Caco-2 (cell line): ENCODE data around the gene QDPR. TPM values are rescaled to one million over a fixed set of nuclear protein-coding genes. Genes with fewer than 3 reads are reported as not detected.

Source experiments
- BruUV-seq: library from RNA; stranded (reverse); fragments of 400-500 nt; replicated peaks from 2 replicates; lab custom pipeline; 2021; lab: Mats Ljungman, UMichigan
- CTCF ChIA-PET: fragments of 300-600 bp; sonication (Branson Sonifier 250); formaldehyde crosslinking; loops from one replicate; lab custom pipeline; 2022; ENCODE audit warnings: antibody characterized with exemption; lab: Charles Lee
- POLR2A ChIA-PET: fragments of 300-600 bp; sonication (Branson Sonifier 250); formaldehyde crosslinking; loops from one replicate; lab custom pipeline; 2022; ENCODE audit warnings: antibody characterized with exemption; lab: Charles Lee
- DNase-seq, 2 experiments: peaks; one replicate each; pipeline versions ENCODE4 v3.0.0 to v3.0.0-alpha.2; 2020 to 2022
- H3K27me3 ChIP-seq: replicated peaks from 2 replicates; pipeline ENCODE4 v1.6.0; 2011; ENCODE audit warnings: low read length; ENCODE audit not compliant: control insufficient read depth, insufficient read depth
- H3K36me3 ChIP-seq: 2 replicates; pipeline ENCODE4 v1.5.1; 2011; ENCODE audit warnings: low read length; ENCODE audit not compliant: control insufficient read depth, insufficient read depth
- H3K4me1 ChIP-seq: fragments of 250-450 bp; sonication (Bioruptor Pico); 2 replicates; pipeline ENCODE4 v1.5.1; 2020; ENCODE audit warnings: mild to moderate bottlenecking
- H3K4me3 ChIP-seq: 2 replicates; pipeline ENCODE4 v1.5.1; 2011; ENCODE audit warnings: low read depth, mild to moderate bottlenecking, control low read depth, low read length
- H3K9me3 ChIP-seq: fragments of 250-450 bp; sonication (Bioruptor Pico); 2 replicates; pipeline ENCODE4 v1.5.1; 2020; ENCODE audit warnings: mild to moderate bottlenecking, moderate library complexity
- H3K27ac Mint-ChIP-seq: one replicate; pipeline ENCODE4 v1.8.0; 2022; ENCODE audit warnings: mixed read lengths; ENCODE audit not compliant: unreplicated experiment
- H3K27me3 Mint-ChIP-seq: one replicate; pipeline ENCODE4 v1.8.0; 2022; ENCODE audit warnings: mixed read lengths; ENCODE audit not compliant: insufficient read depth, unreplicated experiment
- H3K36me3 Mint-ChIP-seq: one replicate; pipeline ENCODE4 v1.8.0; 2022; ENCODE audit warnings: mild to moderate bottlenecking, mixed read lengths; ENCODE audit not compliant: insufficient read depth, unreplicated experiment
- H3K4me1 Mint-ChIP-seq: one replicate; pipeline ENCODE4 v1.8.0; 2022; ENCODE audit warnings: low read depth, mixed read lengths; ENCODE audit not compliant: unreplicated experiment
- H3K4me3 Mint-ChIP-seq: one replicate; pipeline ENCODE4 v1.8.0; 2022; ENCODE audit warnings: mild to moderate bottlenecking, moderate library complexity, mixed read lengths; ENCODE audit not compliant: unreplicated experiment
- H3K9me3 Mint-ChIP-seq: one replicate; pipeline ENCODE4 v1.8.0; 2022; ENCODE audit warnings: mixed read lengths; ENCODE audit not compliant: unreplicated experiment
- intact Hi-C: fragments of 100-400 bp; cut with micrococcal nuclease; formaldehyde crosslinking; loops from one replicate; pipeline ENCODE4 v1.10.0; 2022; ENCODE audit not compliant: unreplicated experiment
- total RNA-seq: library from RNA; stranded (reverse); gene quantifications from 2 replicates; pipeline ENCODE4 v1.2.3, GENCODE V29; 2022
- TF ChIP-seq, protein P1 (sequence below), 2 experiments: fragments of 200-600 bp in 1 of 2; IDR thresholded peaks; 1 replicate in 1 of 2; 2 replicates in 1 of 2; pipeline versions ENCODE4 v1.5.1 to v1.8.0; 2011 to 2022; ENCODE audit warnings: antibody characterized with exemption in 1 of 2, control low read depth in 1 of 2, inconsistent platforms in 1 of 2, low read depth in 1 of 2, low read length in 1 of 2, mild to moderate bottlenecking in 1 of 2, moderate library complexity in 1 of 2; ENCODE audit not compliant: insufficient read depth in 1 of 2, severe bottlenecking in 1 of 2, unreplicated experiment in 1 of 2

The QDPR gene
- total RNA-seq, 1 experiment from 2014 or later: 47.3 TPM

DNA sequence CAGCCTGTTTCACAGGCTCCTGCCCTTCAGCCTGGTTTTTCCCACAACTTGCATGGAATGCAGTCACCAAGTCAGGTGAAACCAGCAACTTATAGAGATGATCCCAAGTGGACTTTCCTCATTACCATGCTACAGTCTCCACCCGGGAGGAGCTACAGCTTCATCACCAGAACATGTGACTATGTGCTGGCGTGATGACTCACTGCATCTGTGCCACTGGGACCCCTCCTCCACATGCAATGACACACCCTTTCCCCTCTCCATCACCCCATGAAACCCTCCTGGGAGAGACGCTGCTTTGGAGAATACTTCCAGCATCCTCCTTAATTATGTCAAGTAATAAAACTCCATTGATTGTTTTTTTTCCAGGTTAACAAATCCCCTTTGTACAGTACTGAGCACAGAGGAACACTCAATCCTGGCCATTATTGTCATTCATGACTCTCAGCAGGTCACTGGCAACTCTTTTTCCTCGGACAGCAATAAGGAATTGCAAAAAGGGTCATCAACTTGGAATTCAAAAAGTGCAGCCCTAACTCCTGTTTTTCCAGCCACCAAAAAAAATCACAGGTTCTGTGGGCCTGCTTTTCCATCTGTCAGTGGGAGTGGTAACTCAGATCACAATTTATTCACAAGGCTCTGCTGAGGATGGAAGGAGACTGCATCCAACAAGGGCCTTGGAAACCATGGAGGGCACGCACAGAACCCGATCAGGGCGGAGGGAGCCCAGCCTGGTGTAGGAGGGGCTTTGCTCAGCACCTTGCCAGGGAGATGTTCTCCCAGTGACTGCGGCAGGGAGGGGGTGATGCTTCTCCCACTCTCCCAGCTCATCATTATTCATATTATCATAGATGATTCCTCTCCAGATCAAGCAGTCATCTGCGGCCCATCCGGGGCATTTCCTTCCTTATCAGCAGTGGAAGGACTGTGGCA, 17.4 kb downstream of the QDPR start:
- no peak for DNase-seq
- Histone ChIP-seq H3K4me3 (no peak overlapping the region), H3K9me3 (no peaks in the 10 kb centered on the region), H3K27me3 (no peaks in the 10 kb centered on the region), H3K4me1 (no peaks in the 10 kb centered on the region), H3K36me3 (peaks cover 2% of the 10 kb centered on the region; the same call in 1 of the 2 replicates)
- intact Hi-C loops: no loop called here
- peaks cover 21% of the 10 kb centered on the region for H3K36me3 Mint-ChIP-seq
- H3K27me3 Mint-ChIP-seq: no peaks in the 10 kb centered on the region
- TF ChIP-seq, protein P1, sequence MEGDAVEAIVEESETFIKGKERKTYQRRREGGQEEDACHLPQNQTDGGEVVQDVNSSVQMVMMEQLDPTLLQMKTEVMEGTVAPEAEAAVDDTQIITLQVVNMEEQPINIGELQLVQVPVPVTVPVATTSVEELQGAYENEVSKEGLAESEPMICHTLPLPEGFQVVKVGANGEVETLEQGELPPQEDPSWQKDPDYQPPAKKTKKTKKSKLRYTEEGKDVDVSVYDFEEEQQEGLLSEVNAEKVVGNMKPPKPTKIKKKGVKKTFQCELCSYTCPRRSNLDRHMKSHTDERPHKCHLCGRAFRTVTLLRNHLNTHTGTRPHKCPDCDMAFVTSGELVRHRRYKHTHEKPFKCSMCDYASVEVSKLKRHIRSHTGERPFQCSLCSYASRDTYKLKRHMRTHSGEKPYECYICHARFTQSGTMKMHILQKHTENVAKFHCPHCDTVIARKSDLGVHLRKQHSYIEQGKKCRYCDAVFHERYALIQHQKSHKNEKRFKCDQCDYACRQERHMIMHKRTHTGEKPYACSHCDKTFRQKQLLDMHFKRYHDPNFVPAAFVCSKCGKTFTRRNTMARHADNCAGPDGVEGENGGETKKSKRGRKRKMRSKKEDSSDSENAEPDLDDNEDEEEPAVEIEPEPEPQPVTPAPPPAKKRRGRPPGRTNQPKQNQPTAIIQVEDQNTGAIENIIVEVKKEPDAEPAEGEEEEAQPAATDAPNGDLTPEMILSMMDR (IDR thresholded peaks at IDR 0.05; ENCODE audit: insufficient read depth in 1 of 2, low read depth in 1 of 2, low read length in 1 of 2, severe bottlenecking in 1 of 2, unreplicated experiment in 1 of 2): no peak
- H3K9me3 Mint-ChIP-seq: no peaks in the 10 kb centered on the region
- BruUV-seq: no TSS peak
- no peak overlapping the region for H3K27ac Mint-ChIP-seq
- ChIA-PET POLR2A (no interaction called here), CTCF (interaction anchor here (1.7 kb wide), 1 partner anchor 18 kb away, joined by 5 read pairs; the partner anchor contains the start of gene QDPR)
- H3K4me1 Mint-ChIP-seq: peaks cover 6% of the 10 kb centered on the region
- no peak overlapping the region for H3K4me3 Mint-ChIP-seq

DNA sequence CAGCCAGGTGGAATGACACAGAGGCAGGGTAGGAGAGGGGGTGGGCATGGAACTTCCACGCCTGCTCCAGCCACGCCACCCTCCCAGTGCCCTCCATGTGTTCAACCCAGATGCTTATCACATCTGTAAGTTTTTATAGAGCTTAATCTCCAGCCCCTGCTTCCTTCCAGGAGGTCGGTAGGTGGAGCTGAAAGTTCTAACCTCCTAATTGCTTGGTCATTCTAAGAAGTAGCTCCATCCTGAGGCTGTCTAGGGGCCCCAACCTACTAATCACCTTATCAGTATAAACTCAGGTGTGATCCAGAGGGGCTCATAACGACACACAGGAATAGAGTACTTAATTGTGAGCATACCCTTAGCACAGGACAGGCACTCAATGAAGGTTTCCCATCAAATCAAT, 18.3 kb downstream of the QDPR start:
- Mint-ChIP-seq H3K36me3 (peaks cover 28% of the 10 kb centered on the region), H3K27me3 (no peaks in the 10 kb centered on the region), H3K4me1 (peaks cover 6% of the 10 kb centered on the region), H3K27ac (no peak overlapping the region), H3K4me3 (no peak overlapping the region), H3K9me3 (no peaks in the 10 kb centered on the region)
- Histone ChIP-seq H3K4me3 (no peak overlapping the region), H3K9me3 (no peaks in the 10 kb centered on the region), H3K27me3 (no peaks in the 10 kb centered on the region), H3K36me3 (peaks cover 2% of the 10 kb centered on the region; the same call in 1 of the 2 replicates), H3K4me1 (no peaks in the 10 kb centered on the region)
- BruUV-seq: no TSS peak
- ChIA-PET POLR2A (no interaction called here), CTCF (interaction anchor here (1.7 kb wide), 1 partner anchor 18 kb away, joined by 5 read pairs; the partner anchor contains the start of gene QDPR)
- intact Hi-C loops: no loop called here
- DNase-seq: no peak
- TF ChIP-seq, protein P1 (IDR thresholded peaks at IDR 0.05; ENCODE audit: insufficient read depth in 1 of 2, low read depth in 1 of 2, low read length in 1 of 2, severe bottlenecking in 1 of 2, unreplicated experiment in 1 of 2): no peak

DNA sequence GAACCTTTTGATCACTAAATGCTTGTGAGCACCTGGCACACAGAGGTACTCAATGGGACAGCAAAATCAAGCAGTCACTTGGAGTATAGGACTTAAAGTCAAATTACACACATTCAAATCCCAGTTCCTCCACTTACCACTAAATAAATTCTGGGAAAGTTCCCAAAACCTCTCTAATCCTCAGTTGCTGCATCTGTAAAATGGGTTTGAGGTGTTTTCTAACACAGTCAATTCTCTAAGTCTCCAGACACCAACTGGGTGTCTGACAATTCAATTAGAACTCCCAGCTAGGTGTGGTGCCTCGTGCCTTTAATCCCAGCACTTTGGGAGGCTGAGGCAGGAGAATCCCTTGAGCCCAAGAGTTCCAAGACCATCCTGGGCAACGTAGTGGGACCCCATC, 19.0 kb downstream of the QDPR start:
- peaks cover 2% of the 10 kb centered on the region; the same call in 1 of the 2 replicates for H3K36me3 ChIP-seq
- Mint-ChIP-seq H3K4me3 (no peak overlapping the region), H3K27ac (no peak overlapping the region), H3K36me3 (peaks cover 22% of the 10 kb centered on the region), H3K4me1 (peaks cover 6% of the 10 kb centered on the region), H3K9me3 (no peaks in the 10 kb centered on the region), H3K27me3 (no peaks in the 10 kb centered on the region)
- no peak for DNase-seq
- POLR2A ChIA-PET: no interaction called here
- no TSS peak for BruUV-seq
- no peaks in the 10 kb centered on the region for H3K27me3 ChIP-seq
- no peaks in the 10 kb centered on the region for H3K4me1 ChIP-seq
- CTCF ChIA-PET: no interaction called here
- intact Hi-C loops: no loop called here
- H3K9me3 ChIP-seq: no peaks in the 10 kb centered on the region
- H3K4me3 ChIP-seq: no peak overlapping the region
- TF ChIP-seq, protein P1 (IDR thresholded peaks at IDR 0.05; ENCODE audit: insufficient read depth in 1 of 2, low read depth in 1 of 2, low read length in 1 of 2, severe bottlenecking in 1 of 2, unreplicated experiment in 1 of 2): no peak
